Measurements from ENCODE around the gene GATA5. TPM values are rescaled to one million over a fixed set of nuclear protein-coding genes. Genes with fewer than 3 reads are reported as not detected.
"Not testable (repeated sequence)": the region's sequence is repeated elsewhere in the genome, so short reads cannot be mapped to it uniquely, and the experiment has no call there.

GATA5 gene
- total RNA-seq, 1 donor from 2014 or later, result not detected

DNA sequence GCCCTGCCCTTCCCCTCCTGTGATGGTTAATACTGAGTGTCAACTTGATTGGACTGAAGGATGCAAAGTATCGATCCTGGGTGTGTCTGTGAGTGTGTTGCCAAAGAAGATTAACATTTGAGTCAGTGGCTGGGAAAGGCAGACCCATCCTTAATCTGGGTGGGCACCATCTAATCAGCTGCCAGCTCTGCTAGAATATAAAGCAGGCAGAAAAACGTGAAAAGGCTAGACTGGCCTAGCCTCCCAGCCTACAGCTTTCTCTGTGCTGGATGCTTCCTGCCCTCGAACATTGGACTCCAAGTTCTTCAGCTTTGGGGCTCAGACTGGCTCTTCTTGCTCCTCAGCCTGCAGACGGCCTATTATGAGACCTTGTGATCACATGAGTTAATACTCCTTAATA lies 15.0 kb upstream of the GATA5 start:
- DNase-seq (ENCODE audit: low spot score); H3K4me1 Mint-ChIP-seq (ENCODE audit: low read depth); intact Hi-C loops (cut with micrococcal nuclease); H3K4me3 Mint-ChIP-seq; H3K9me3 Mint-ChIP-seq; H3K36me3 Mint-ChIP-seq (ENCODE audit: low read depth); H3K27ac Mint-ChIP-seq: not testable (repeated sequence)
- peaks cover 24% of the 10 kb centered on the region for H3K27me3 Mint-ChIP-seq (ENCODE audit: insufficient read depth)

DNA sequence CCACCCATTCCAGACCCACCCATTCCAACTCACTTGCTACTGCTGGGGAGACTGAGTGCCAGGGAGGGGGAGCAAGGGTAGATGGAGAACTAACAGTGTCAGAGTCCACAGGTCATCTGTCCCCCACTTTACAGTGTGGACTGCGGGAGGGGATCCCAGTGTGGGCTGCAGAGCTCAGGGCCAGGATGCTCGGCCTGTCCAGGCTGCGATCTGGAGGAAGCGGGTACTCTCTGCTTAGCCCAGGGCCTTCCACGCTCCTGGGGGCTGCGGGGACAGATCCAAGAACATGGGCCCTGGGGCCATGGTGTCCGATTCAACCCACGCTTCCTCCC lies 14.1 kb upstream of the GATA5 start:
- intact Hi-C loops (cut with micrococcal nuclease), result no loop called here
- Mint-ChIP-seq H3K4me1 (ENCODE audit: low read depth) (no peaks in the 10 kb centered on the region), H3K27ac (no peak overlapping the region), H3K27me3 (ENCODE audit: insufficient read depth) (peaks cover 29% of the 10 kb centered on the region), H3K9me3 (no peaks in the 10 kb centered on the region), H3K4me3 (no peak overlapping the region), H3K36me3 (ENCODE audit: low read depth) (no peaks in the 10 kb centered on the region)
- DNase-seq (ENCODE audit: low spot score), result no peak

DNA sequence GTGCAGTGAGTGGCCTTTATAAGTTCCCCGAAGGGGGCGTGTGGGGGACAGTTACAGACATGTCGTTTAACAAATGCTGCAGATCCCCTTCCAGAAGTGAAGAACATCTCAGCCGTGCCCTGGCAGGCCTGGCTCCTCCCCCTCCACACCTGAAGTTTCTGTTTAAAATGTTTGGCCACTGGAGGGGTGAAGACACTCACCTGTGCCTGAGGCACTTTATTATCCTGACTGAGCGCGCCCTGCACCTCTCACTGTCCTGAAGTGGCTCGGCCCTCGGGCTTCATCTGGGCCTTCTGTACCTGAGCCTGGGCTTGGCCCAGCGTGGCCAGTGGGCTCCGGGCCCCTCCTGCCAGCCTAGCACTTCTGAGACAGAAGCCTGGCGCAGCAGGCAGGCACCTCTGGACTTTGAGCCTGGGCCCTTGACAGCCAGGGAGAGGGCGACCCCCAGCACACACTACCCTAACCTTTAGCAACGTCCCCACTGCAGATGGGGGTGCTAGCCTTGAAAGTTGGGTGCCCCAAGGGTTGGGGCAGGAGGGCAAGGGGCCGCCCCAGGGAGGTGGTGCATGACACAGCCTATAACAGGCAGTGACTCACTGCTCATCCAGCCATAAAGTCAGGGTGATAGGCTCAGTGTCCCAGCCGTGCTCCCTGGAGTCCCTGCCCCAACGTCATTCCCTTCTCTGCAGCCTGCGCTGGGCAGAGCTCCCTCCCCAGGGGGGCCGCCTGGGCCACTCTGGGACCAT lies 13.6 kb upstream of the GATA5 start:
- intact Hi-C loops (cut with micrococcal nuclease), result no loop called here
- no peak overlapping the region for H3K4me3 Mint-ChIP-seq
- H3K27me3 Mint-ChIP-seq (ENCODE audit: insufficient read depth), result peaks cover 29% of the 10 kb centered on the region
- H3K36me3 Mint-ChIP-seq (ENCODE audit: low read depth), result no peaks in the 10 kb centered on the region
- H3K9me3 Mint-ChIP-seq, result no peaks in the 10 kb centered on the region
- no peaks in the 10 kb centered on the region for H3K4me1 Mint-ChIP-seq (ENCODE audit: low read depth)
- no peak for DNase-seq (ENCODE audit: low spot score)
- H3K27ac Mint-ChIP-seq, result no peak overlapping the region

DNA sequence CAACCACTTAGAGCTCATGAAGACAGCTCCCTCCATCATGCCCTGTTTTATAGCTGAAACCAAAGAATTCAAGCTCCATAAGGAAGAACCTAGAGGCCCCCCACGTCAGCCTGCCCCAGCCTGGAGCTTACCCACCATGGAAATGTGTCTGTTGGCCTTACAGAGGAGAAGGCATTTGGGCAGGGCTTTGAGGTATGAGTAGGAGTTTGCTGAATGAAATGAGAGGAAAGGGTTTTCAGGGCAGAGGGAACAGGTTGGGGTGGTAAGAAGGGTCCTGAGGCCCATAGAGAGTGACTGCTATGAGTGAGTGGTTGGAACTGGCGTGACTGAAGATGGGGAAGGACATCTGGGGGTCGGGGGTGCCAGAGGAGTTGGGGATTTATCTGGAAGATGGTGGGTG lies 12.7 kb upstream of the GATA5 start:
- H3K9me3 Mint-ChIP-seq, result no peaks in the 10 kb centered on the region
- no peaks in the 10 kb centered on the region for H3K4me1 Mint-ChIP-seq (ENCODE audit: low read depth)
- DNase-seq (ENCODE audit: low spot score), result no peak
- intact Hi-C loops (cut with micrococcal nuclease), result no loop called here
- H3K27ac Mint-ChIP-seq, result no peak overlapping the region
- H3K27me3 Mint-ChIP-seq (ENCODE audit: insufficient read depth), result peaks cover 30% of the 10 kb centered on the region
- no peaks in the 10 kb centered on the region for H3K36me3 Mint-ChIP-seq (ENCODE audit: low read depth)
- H3K4me3 Mint-ChIP-seq, result no peak overlapping the region

DNA sequence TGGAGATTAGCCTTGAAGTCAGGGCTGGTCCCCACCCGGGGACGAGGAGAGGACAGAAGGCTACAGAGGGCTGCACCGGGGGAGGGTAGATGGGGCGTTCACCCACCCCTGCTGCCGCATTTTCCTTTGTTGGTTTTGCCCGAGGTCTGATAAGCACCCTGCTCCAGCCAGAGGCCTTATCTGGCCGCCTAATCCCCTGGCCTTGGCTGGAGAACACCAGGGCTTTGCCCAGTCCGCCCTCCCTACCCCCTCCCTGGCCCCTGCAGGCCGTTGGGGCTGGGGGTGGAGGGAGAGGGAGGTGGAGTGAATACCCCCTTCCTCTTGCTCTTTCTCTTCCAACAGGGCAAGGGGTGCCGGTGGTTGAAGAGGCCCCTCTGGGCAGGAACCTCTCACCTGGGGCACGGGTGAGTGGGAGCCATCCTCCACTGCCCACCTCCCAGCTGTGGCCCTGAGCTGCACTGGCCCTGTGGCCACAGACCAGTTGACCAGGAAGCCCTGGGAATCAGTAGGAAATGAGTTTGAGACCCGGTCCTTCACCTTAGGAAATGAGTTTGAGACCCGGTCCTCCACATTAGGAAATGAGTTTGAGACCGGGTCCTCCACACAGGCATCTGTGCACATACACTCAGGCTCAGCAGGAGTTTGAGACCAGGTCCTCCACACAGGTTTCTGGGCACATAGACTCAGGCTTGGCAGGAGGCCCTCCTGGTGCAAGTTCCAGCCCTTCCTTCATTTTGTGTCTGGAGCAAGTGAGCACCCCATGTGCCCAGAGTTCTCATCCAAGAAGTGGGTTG lies 12.0 kb upstream of the GATA5 start:
- no peak overlapping the region for H3K4me3 Mint-ChIP-seq
- no peak overlapping the region for H3K27ac Mint-ChIP-seq
- H3K4me1 Mint-ChIP-seq (ENCODE audit: low read depth), result no peaks in the 10 kb centered on the region
- no peaks in the 10 kb centered on the region for H3K9me3 Mint-ChIP-seq
- no peak for DNase-seq (ENCODE audit: low spot score)
- H3K27me3 Mint-ChIP-seq (ENCODE audit: insufficient read depth), result peaks cover 37% of the 10 kb centered on the region
- H3K36me3 Mint-ChIP-seq (ENCODE audit: low read depth), result no peaks in the 10 kb centered on the region
- intact Hi-C loops (cut with micrococcal nuclease), result no loop called here

DNA sequence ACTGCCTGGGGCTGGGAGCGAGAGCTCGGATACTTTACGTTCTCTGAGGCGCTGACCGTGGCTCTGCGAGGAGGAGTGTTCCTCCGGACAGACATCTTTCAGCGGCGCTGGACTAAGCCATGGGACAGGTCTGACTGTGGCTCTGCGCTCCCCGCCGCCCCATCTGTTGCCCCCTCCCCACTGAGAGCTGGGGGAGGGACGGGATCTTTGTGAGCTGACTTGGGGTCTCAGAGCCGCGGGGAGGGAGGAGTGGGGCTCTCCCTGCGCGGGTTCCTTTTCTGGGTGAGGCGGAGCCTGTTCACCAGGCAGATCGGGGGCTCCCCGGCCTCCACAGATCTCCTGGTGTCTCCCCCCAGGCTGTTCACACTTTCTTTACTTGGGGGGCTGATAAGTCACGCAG lies 11.3 kb upstream of the GATA5 start:
- intact Hi-C loops (cut with micrococcal nuclease), result no loop called here
- Mint-ChIP-seq H3K4me3 (no peak overlapping the region), H3K27me3 (ENCODE audit: insufficient read depth) (peaks cover 43% of the 10 kb centered on the region)

DNA sequence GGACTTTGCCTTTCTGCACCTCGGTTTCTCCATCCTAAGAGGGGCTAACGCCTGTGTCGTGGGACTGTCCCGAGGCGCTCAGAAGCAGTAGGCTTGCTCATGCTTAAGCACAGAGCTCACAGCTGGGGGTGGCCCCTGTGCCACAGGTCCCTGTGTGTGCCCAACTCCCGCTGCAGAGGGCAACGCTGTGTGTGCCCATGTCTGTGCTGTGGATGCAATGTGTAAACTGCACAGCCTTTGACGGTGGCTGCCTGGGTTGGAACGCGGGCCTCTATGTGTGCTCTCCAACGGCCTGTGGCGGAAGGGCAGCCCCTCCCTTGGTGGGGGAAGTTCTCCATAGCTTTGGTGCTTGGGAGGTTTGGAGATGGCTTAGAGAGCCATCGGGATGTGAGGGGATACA lies 10.7 kb upstream of the GATA5 start:
- no peak for DNase-seq (ENCODE audit: low spot score)
- Mint-ChIP-seq H3K4me3 (no peak overlapping the region), H3K27ac (no peak overlapping the region), H3K27me3 (ENCODE audit: insufficient read depth) (peaks cover 41% of the 10 kb centered on the region), H3K36me3 (ENCODE audit: low read depth) (no peaks in the 10 kb centered on the region), H3K4me1 (ENCODE audit: low read depth) (no peaks in the 10 kb centered on the region), H3K9me3 (no peaks in the 10 kb centered on the region)
- intact Hi-C loops (cut with micrococcal nuclease), result no loop called here

More for the DNA sequence above, 11.3 kb upstream of the GATA5 start:
- no peaks in the 10 kb centered on the region for H3K4me1 Mint-ChIP-seq (ENCODE audit: low read depth)
- H3K36me3 Mint-ChIP-seq (ENCODE audit: low read depth), result no peaks in the 10 kb centered on the region
- H3K9me3 Mint-ChIP-seq, result no peaks in the 10 kb centered on the region
- DNase-seq (ENCODE audit: low spot score), result no peak
- no peak overlapping the region for H3K27ac Mint-ChIP-seq

DNA sequence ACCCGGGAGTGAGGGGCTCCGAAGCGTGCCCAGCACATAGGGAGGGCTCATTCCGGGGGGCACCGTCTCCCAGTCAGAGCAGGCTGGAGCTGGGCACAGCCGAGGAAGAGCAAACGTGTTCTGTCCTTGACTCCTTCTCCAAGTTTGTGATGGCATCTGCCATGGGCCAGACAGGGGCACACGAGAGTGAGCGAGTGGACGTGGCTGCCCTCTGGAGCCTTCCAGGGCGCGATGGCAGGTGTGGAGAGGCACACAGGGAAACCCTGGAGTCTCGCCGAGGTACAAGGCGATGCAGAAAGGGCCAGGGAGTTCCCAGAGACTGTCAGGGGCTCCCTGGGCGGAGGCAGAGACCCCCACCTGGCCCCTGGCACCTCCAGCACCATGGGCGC lies 9.9 kb upstream of the GATA5 start:
- Mint-ChIP-seq H3K4me1 (ENCODE audit: low read depth) (no peaks in the 10 kb centered on the region), H3K36me3 (ENCODE audit: low read depth) (no peaks in the 10 kb centered on the region), H3K27ac (no peak overlapping the region), H3K4me3 (no peak overlapping the region), H3K27me3 (ENCODE audit: insufficient read depth) (peaks cover 41% of the 10 kb centered on the region), H3K9me3 (no peaks in the 10 kb centered on the region)
- DNase-seq (ENCODE audit: low spot score), result no peak
- intact Hi-C loops (cut with micrococcal nuclease), result no loop called here

DNA sequence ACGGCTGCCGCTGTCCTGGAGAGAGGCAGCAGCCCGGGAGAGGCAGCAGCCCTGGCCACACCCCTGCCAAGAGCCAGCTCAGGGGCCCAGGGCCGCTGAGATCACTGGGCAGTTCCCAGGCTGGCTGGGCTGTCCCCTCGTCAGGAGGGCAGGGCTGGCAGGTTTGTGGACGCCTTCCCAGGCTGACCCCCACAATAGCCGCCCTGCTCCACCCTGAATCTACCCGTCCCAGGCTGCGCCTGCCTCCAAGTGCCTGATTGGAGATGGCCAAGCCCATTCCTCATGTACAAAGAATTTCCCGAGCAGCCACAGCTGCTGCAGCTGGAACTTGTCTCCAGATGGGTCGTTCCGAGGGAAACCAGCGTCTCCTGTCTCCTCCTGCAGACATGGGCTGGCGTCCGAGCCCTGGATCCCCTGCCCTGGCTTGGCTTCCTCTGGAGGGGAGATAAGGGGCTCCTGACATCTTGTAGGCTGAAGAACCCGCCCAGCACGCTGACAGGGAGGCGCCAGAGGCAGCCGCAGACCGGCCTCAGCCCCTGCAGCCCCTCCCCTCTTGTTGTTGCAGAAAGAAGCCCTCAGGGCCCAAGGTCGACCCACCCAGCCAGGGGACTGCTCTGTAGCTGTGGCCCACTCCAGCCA lies 9.4 kb upstream of the GATA5 start:
- Mint-ChIP-seq H3K36me3 (ENCODE audit: low read depth) (no peaks in the 10 kb centered on the region), H3K4me1 (ENCODE audit: low read depth) (no peaks in the 10 kb centered on the region), H3K9me3 (no peaks in the 10 kb centered on the region), H3K27me3 (ENCODE audit: insufficient read depth) (peaks cover 41% of the 10 kb centered on the region), H3K27ac (no peak overlapping the region), H3K4me3 (no peak overlapping the region)
- intact Hi-C loops (cut with micrococcal nuclease), result no loop called here
- DNase-seq (ENCODE audit: low spot score), result no peak

DNA sequence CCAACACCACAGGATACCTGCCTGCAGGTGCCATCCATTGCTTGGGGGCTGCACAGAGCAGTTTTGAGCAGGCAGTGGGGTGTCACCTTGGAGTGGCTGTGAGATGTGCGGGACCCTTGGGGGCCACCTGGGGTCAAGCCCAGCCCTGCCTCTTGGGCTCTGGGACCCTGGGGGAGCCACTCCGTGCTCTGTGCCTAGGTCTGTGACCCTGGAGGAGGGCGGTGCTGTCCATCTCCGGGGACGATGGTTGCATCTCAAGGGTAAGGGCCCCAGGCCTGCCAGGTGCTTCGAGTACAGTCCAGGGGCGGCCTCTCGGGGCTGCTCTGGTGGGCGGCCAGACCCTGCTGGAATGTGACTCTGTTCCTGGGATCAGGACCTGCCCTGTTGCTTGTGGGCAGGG lies 8.7 kb upstream of the GATA5 start:
- Mint-ChIP-seq H3K4me1 (ENCODE audit: low read depth) (no peaks in the 10 kb centered on the region), H3K4me3 (no peak overlapping the region), H3K27ac (no peak overlapping the region), H3K9me3 (no peaks in the 10 kb centered on the region), H3K27me3 (ENCODE audit: insufficient read depth) (peaks cover 45% of the 10 kb centered on the region), H3K36me3 (ENCODE audit: low read depth) (no peaks in the 10 kb centered on the region)
- no peak for DNase-seq (ENCODE audit: low spot score)
- intact Hi-C loops (cut with micrococcal nuclease), result no loop called here

DNA sequence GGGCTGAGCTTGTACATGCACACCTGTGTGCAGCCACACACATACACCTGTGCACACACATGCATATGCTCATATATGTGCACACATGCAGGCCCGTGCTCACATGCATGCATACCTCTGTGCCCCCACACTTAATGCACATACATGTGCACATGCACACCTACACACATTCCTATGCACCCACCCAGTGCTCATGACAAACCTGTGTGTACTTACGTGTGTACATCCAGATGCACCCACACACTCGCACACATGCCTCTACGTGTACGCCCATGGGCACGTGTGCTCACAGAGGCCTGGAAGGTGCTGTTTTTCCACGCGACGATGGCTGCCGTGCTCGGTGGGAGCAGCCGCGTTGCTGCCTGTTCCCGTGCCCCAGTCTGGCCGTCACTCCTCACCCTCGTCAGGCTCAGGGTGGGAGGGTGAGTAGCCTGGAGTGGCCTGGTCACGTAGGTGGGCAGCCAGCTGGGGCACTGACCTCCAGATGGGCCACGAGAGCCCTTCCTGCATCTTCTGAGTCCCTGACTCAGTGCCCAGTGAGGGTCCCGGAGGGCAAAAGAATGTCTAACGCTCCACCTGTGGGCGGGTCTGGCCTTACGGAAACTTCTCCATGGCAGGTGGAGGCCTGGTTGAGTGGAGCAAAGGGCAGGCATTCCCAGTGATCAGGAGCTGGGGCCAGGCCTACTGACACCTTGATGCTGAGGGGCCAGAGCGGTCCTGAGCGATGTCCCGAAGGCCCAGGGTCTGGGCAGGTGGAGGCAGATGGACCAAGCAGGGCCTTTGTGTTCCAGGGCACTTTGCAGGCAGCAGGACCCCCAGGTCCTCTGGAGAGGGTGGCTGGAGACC lies 8.0 kb upstream of the GATA5 start:
- Mint-ChIP-seq H3K4me3 (no peak overlapping the region), H3K27ac (no peak overlapping the region), H3K9me3 (no peaks in the 10 kb centered on the region), H3K4me1 (ENCODE audit: low read depth) (no peaks in the 10 kb centered on the region), H3K27me3 (ENCODE audit: insufficient read depth) (peaks cover 50% of the 10 kb centered on the region), H3K36me3 (ENCODE audit: low read depth) (no peaks in the 10 kb centered on the region)
- DNase-seq (ENCODE audit: low spot score), result no peak
- intact Hi-C loops (cut with micrococcal nuclease), result no loop called here

DNA sequence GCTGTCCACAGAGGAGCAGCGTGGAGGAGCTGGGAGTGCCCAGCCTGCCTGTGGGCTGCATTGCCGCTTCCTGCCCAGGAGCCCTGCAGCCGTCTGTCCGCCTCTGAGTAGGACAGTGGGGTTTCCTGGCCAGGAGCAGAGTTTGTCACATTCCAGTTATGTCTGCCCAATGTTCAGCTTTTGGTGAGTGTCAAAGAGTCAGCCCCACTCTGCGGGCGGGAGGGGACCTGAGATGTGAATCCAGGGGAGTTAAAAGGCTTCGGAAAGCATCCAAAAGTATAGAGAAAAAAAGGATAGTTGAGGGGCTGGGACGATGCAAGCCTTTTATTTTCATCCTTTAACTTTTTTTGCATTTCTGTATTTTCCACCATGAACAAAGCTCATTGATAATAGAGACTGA lies 7.2 kb upstream of the GATA5 start:
- H3K4me1 Mint-ChIP-seq (ENCODE audit: low read depth), result no peaks in the 10 kb centered on the region
- peaks cover 50% of the 10 kb centered on the region for H3K27me3 Mint-ChIP-seq (ENCODE audit: insufficient read depth)
- H3K4me3 Mint-ChIP-seq, result no peak overlapping the region
- H3K36me3 Mint-ChIP-seq (ENCODE audit: low read depth), result no peaks in the 10 kb centered on the region
- DNase-seq (ENCODE audit: low spot score), result no peak
- no peaks in the 10 kb centered on the region for H3K9me3 Mint-ChIP-seq
- H3K27ac Mint-ChIP-seq, result no peak overlapping the region
- intact Hi-C loops (cut with micrococcal nuclease), result no loop called here
